ENCODE measurements around the gene LPIN1. TPM values are rescaled to one million over a fixed set of nuclear protein-coding genes. Genes with fewer than 3 reads are reported as not detected.
"Not testable (repeated sequence)": the region's sequence is repeated elsewhere in the genome, so short reads cannot be mapped to it uniquely, and the experiment has no call there.

The LPIN1 gene
- total and polyA plus RNA-seq, 5 donors from 2014 or later = 20.3 to 94.9 (median 26.6) TPM

DNA sequence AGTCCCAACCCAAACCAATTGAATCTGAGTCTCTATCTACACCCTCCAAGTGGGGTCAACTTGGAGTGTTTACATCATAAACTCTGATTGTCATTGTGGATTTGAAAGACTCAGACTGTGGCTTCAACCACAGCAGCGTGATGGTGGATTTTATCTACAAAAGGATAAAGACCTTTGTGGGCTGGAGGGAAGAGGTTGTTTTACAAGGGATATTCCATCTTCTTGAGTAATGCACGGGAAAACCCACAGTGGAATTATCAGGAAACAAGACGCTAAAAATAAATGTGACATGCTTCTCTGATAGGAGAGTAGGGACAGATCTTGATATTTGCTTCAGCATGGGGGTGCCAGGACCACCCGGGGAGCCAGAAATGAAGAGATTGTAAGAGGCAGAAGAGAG is 93.5 kb downstream of the LPIN1 start:
- Histone ChIP-seq H3K27me3 (ENCODE audit: control insufficient read depth, insufficient read depth, low read length) (peaks cover 9% of the 10 kb centered on the region), H3K4me3 (ENCODE audit: low read depth, low read length) (no peak overlapping the region), H3K27ac (ENCODE audit: insufficient read depth, low read length, poor library complexity, severe bottlenecking) (no peak overlapping the region), H3K36me3 (ENCODE audit: control insufficient read depth, insufficient read depth, low read length) (no peaks in the 10 kb centered on the region), H3K4me1 (ENCODE audit: control insufficient read depth, insufficient read depth, low read length, poor library complexity, severe bottlenecking) (no peaks in the 10 kb centered on the region), H3K9me3 (ENCODE audit: control insufficient read depth in 2 of 2, low read length in 2 of 2) (no peaks in the 10 kb centered on the region)
- H3K4me1 Mint-ChIP-seq = no peaks in the 10 kb centered on the region
- H3K4me3 Mint-ChIP-seq = no peak overlapping the region
- peaks cover 0 to 10% (median 1%) of the 10 kb centered on the region in 7 donors for H3K9me3 Mint-ChIP-seq
- no peaks in the 10 kb centered on the region for H3K36me3 Mint-ChIP-seq
- ATAC-seq (ENCODE audit: low read depth in 2 of 2) = no peak
- H3K27ac Mint-ChIP-seq = no peak overlapping the region
- no peak for DNase-seq
- H3K27me3 Mint-ChIP-seq = peaks cover 26% of the 10 kb centered on the region

- ATAC-seq (ENCODE audit: low read depth in 2 of 2) (no peak), DNase-seq (no peak)
- Mint-ChIP-seq H3K36me3 (no peaks in the 10 kb centered on the region), H3K9me3 (peaks cover 0 to 4% (median 0%) of the 10 kb centered on the region in 7 donors), H3K4me1 (no peaks in the 10 kb centered on the region), H3K4me3 (no peak overlapping the region), H3K27ac (no peak overlapping the region), H3K27me3 (peaks cover 5% of the 10 kb centered on the region)
- peaks cover 4% of the 10 kb centered on the region for H3K27me3 ChIP-seq (ENCODE audit: control insufficient read depth, insufficient read depth, low read length)
- H3K4me1 ChIP-seq (ENCODE audit: control insufficient read depth, insufficient read depth, low read length, poor library complexity, severe bottlenecking) = no peaks in the 10 kb centered on the region
- H3K9me3 ChIP-seq (ENCODE audit: control insufficient read depth in 2 of 2, low read length in 2 of 2) = no peaks in the 10 kb centered on the region
- H3K4me3 ChIP-seq (ENCODE audit: low read depth, low read length) = no peak overlapping the region
- H3K36me3 ChIP-seq (ENCODE audit: control insufficient read depth, insufficient read depth, low read length) = no peaks in the 10 kb centered on the region
- H3K27ac ChIP-seq (ENCODE audit: insufficient read depth, low read length, poor library complexity, severe bottlenecking) = no peak overlapping the region
Observed at GRCh38 chr2:11842336-11842735, 95.9 kb downstream of the LPIN1 start.

DNA sequence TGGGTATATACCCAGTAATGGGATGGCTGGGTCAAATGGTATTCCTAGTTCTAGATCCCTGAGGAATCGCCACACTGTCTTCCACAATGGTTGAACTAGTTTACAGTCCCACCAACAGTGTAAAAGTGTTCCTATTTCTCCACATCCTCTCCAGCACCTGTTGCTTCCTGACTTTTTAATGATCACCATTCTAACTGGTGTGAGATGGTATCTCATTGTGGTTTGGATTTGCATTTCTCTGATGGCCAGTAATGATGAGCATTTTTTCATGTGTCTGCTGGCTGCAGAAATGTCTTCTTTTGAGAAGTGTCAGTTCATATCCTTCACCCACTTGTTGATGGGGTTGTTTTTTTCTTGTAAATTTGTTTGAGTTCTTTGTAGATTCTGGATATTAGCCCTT is 98.4 kb downstream of the LPIN1 start:
- ATAC-seq (ENCODE audit: low read depth in 2 of 2); H3K27me3 Mint-ChIP-seq; H3K4me3 Mint-ChIP-seq: not testable (repeated sequence)

GRCh38 chr2:11847935-11848334 is 101.5 kb downstream of the LPIN1 start:
- DNase-seq; H3K27me3 Mint-ChIP-seq; H3K27me3 ChIP-seq (ENCODE audit: control insufficient read depth, insufficient read depth, low read length); H3K4me3 Mint-ChIP-seq; H3K9me3 ChIP-seq (ENCODE audit: control insufficient read depth in 2 of 2, low read length in 2 of 2); H3K36me3 Mint-ChIP-seq; ATAC-seq (ENCODE audit: low read depth in 2 of 2); H3K27ac Mint-ChIP-seq; H3K4me1 Mint-ChIP-seq; H3K4me3 ChIP-seq (ENCODE audit: low read depth, low read length); H3K9me3 Mint-ChIP-seq; H3K4me1 ChIP-seq (ENCODE audit: control insufficient read depth, insufficient read depth, low read length, poor library complexity, severe bottlenecking); H3K36me3 ChIP-seq (ENCODE audit: control insufficient read depth, insufficient read depth, low read length); H3K27ac ChIP-seq (ENCODE audit: insufficient read depth, low read length, poor library complexity, severe bottlenecking): not testable (repeated sequence)

More for the DNA sequence above, 98.4 kb downstream of the LPIN1 start:
- not testable (repeated sequence) for H3K4me3 ChIP-seq (ENCODE audit: low read depth, low read length); H3K4me1 ChIP-seq (ENCODE audit: control insufficient read depth, insufficient read depth, low read length, poor library complexity, severe bottlenecking); H3K9me3 ChIP-seq (ENCODE audit: control insufficient read depth in 2 of 2, low read length in 2 of 2); H3K27ac Mint-ChIP-seq; H3K36me3 ChIP-seq (ENCODE audit: control insufficient read depth, insufficient read depth, low read length); H3K27ac ChIP-seq (ENCODE audit: insufficient read depth, low read length, poor library complexity, severe bottlenecking); H3K27me3 ChIP-seq (ENCODE audit: control insufficient read depth, insufficient read depth, low read length); DNase-seq; H3K9me3 Mint-ChIP-seq; H3K36me3 Mint-ChIP-seq; H3K4me1 Mint-ChIP-seq

DNA sequence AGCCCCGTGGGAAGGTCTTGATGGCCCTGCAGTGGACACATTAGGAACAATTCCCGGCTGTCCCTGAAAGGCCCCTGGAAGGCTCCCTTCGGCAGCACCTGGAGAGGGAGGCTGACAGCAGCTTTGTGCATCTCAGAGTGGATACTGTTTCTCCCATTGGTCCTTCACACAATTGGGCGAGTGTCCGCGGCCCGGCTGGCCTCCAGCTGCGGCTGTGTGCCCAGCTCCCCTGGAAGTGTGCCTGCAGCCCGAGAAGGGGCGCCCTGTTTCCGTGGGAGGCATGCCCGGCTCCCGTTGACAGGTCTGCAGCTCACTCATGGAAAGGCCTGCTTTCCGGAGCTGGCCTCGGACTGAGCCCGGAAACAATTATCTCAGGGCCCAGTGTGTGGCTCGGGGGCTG is 103.7 kb downstream of the LPIN1 start:
- H3K4me1 Mint-ChIP-seq = no peaks in the 10 kb centered on the region

GRCh38 chr2:11852526-11853196 is 106.2 kb downstream of the LPIN1 start:
- Mint-ChIP-seq H3K27ac (peak overlapping the region in 1 of 3 donors; percentile 52), H3K36me3 (peaks cover 3% of the 10 kb centered on the region), H3K4me1 (no peaks in the 10 kb centered on the region), H3K27me3 (peaks cover 20% of the 10 kb centered on the region), H3K4me3 (peak overlapping the region in 1 of 4 donors; percentile 10), H3K9me3 (peaks cover 0 to 3% (median 0%) of the 10 kb centered on the region in 7 donors)
- Histone ChIP-seq H3K4me1 (ENCODE audit: control insufficient read depth, insufficient read depth, low read length, poor library complexity, severe bottlenecking) (no peaks in the 10 kb centered on the region), H3K27me3 (ENCODE audit: control insufficient read depth, insufficient read depth, low read length) (no peaks in the 10 kb centered on the region), H3K27ac (ENCODE audit: insufficient read depth, low read length, poor library complexity, severe bottlenecking) (no peak overlapping the region), H3K4me3 (ENCODE audit: low read depth, low read length) (no peak overlapping the region), H3K9me3 (ENCODE audit: control insufficient read depth in 2 of 2, low read length in 2 of 2) (no peaks in the 10 kb centered on the region), H3K36me3 (ENCODE audit: control insufficient read depth, insufficient read depth, low read length) (no peaks in the 10 kb centered on the region)
- DNase-seq = no peak
- ATAC-seq (ENCODE audit: low read depth in 2 of 2) = no peak

More for the DNA sequence above, 103.7 kb downstream of the LPIN1 start:
- DNase-seq (no peak), ATAC-seq (ENCODE audit: low read depth in 2 of 2) (no peak)
- Mint-ChIP-seq H3K9me3 (peaks cover 0 to 5% (median 0%) of the 10 kb centered on the region in 7 donors), H3K36me3 (peaks cover 5% of the 10 kb centered on the region), H3K4me3 (no peak overlapping the region), H3K27me3 (peaks cover 8% of the 10 kb centered on the region), H3K27ac (no peak overlapping the region)
- Histone ChIP-seq H3K36me3 (ENCODE audit: control insufficient read depth, insufficient read depth, low read length) (no peaks in the 10 kb centered on the region), H3K4me3 (ENCODE audit: low read depth, low read length) (no peak overlapping the region), H3K27ac (ENCODE audit: insufficient read depth, low read length, poor library complexity, severe bottlenecking) (no peak overlapping the region), H3K27me3 (ENCODE audit: control insufficient read depth, insufficient read depth, low read length) (no peaks in the 10 kb centered on the region), H3K4me1 (ENCODE audit: control insufficient read depth, insufficient read depth, low read length, poor library complexity, severe bottlenecking) (no peaks in the 10 kb centered on the region), H3K9me3 (ENCODE audit: control insufficient read depth in 2 of 2, low read length in 2 of 2) (no peaks in the 10 kb centered on the region)

DNA sequence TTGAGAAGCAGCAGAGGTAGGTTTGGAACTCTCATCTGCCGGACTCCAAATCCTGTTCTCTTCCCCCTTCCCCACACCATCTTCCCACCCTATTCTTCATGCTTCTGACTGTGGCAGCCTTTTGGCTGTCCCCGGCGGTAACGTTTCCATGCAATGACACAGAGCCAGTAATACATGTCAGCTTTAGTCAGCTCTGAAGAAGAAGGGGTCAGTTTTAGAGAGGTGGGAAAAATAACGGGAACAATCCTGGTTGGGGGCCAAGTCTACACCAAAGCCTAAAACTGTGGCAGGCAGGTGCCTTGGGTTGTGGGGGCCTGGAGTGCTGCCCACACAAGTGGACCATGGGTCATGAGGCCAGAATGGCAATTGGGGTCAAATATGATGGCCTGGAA is 106.8 kb downstream of the LPIN1 start:
- no peak for DNase-seq
- H3K4me3 ChIP-seq (ENCODE audit: low read depth, low read length) = no peak overlapping the region
- H3K9me3 ChIP-seq (ENCODE audit: control insufficient read depth in 2 of 2, low read length in 2 of 2) = no peaks in the 10 kb centered on the region
- Mint-ChIP-seq H3K27me3 (peaks cover 24% of the 10 kb centered on the region), H3K27ac (no peak overlapping the region), H3K4me3 (no peak overlapping the region), H3K9me3 (peaks cover 0 to 3% (median 0%) of the 10 kb centered on the region in 7 donors), H3K36me3 (no peaks in the 10 kb centered on the region), H3K4me1 (no peaks in the 10 kb centered on the region)
- no peak for ATAC-seq (ENCODE audit: low read depth in 2 of 2)
- no peaks in the 10 kb centered on the region for H3K4me1 ChIP-seq (ENCODE audit: control insufficient read depth, insufficient read depth, low read length, poor library complexity, severe bottlenecking)
- no peaks in the 10 kb centered on the region for H3K27me3 ChIP-seq (ENCODE audit: control insufficient read depth, insufficient read depth, low read length)
- H3K27ac ChIP-seq (ENCODE audit: insufficient read depth, low read length, poor library complexity, severe bottlenecking) = no peak overlapping the region
- H3K36me3 ChIP-seq (ENCODE audit: control insufficient read depth, insufficient read depth, low read length) = no peaks in the 10 kb centered on the region

DNA sequence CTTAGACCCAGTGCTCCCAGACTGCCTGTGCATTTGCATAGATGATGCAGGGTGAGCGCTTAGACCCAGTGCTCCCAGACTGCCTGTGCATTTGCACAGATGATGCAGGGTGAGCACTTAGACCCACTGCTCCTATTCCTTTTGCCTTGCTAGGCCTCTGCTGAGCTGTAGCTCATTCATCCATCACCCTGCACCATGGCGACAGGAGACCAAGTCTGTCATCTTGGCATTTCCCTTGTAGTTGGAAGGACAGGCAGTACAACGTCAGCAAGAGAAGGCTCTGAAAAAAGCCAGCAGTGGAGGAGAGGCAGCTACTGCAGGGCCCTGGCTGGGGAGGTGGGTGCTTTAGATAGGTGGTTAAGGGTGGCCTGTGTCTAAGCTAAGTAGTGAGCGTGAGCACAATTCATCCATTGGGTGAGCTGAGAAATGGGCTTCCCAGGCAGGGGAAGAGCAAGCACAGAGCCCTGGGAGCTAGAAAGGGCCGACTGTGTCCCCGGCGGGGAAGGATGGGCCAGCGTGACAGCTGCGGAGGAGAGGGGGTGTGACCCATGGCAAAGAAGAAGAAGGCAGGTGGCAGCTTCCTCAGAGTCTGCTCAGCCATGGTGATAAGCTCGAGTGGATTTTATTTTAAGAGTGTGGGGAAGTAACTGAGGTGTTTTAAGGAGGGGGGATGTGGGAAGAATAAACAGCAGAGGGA is 108.8 kb downstream of the LPIN1 start:
- Mint-ChIP-seq H3K4me1 (no peaks in the 10 kb centered on the region), H3K4me3 (no peak overlapping the region), H3K9me3 (peaks cover 0 to 9% (median 2%) of the 10 kb centered on the region in 7 donors), H3K27ac (no peak overlapping the region), H3K27me3 (peaks cover 19% of the 10 kb centered on the region), H3K36me3 (no peaks in the 10 kb centered on the region)
- no peak for ATAC-seq (ENCODE audit: low read depth in 2 of 2)
- no peaks in the 10 kb centered on the region for H3K4me1 ChIP-seq (ENCODE audit: control insufficient read depth, insufficient read depth, low read length, poor library complexity, severe bottlenecking)
- H3K27ac ChIP-seq (ENCODE audit: insufficient read depth, low read length, poor library complexity, severe bottlenecking) = no peak overlapping the region
- no peaks in the 10 kb centered on the region for H3K9me3 ChIP-seq (ENCODE audit: control insufficient read depth in 2 of 2, low read length in 2 of 2)
- no peaks in the 10 kb centered on the region for H3K36me3 ChIP-seq (ENCODE audit: control insufficient read depth, insufficient read depth, low read length)
- no peak overlapping the region for H3K4me3 ChIP-seq (ENCODE audit: low read depth, low read length)
- no peak for DNase-seq
- H3K27me3 ChIP-seq (ENCODE audit: control insufficient read depth, insufficient read depth, low read length) = no peaks in the 10 kb centered on the region
